Measurements from ENCODE around the gene ADGRB2.

Gene ADGRB2

DNA sequence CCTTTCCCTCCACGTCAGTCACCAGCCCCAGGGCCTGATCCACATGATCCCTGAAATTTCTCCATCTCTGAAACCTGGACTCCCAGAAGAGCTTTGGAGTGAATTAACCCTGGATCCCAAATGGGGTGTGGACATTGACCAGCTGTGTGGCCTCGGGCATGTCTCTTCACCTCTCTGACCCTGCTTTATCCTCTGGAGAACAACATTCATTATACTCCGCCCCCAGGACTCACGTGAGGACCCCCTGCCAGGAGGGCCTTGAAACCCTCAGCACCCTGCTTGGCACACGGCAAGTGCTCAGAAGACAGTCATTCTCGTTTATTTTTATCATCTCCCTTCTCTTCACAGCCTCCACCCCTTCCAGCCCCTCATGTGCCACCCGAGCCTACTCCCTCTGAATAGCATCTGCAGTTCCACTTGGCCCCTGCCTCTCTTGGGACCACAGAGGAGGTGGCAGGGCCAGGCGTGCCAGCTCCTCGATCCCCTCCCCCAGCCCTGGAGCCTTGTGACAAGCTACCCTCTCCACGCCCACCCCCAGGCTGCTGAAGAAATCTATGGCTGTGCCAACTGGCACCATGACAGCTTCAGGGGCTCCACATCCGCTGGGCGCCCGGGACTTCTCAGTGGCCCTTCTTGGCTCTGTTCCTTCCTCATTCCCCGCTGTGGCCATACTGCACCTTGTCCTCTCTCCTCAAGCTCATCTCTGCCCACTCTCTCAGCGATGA is 18.0 kb downstream of the ADGRB2 start:
- TF ChIP-seq, protein P1, sequence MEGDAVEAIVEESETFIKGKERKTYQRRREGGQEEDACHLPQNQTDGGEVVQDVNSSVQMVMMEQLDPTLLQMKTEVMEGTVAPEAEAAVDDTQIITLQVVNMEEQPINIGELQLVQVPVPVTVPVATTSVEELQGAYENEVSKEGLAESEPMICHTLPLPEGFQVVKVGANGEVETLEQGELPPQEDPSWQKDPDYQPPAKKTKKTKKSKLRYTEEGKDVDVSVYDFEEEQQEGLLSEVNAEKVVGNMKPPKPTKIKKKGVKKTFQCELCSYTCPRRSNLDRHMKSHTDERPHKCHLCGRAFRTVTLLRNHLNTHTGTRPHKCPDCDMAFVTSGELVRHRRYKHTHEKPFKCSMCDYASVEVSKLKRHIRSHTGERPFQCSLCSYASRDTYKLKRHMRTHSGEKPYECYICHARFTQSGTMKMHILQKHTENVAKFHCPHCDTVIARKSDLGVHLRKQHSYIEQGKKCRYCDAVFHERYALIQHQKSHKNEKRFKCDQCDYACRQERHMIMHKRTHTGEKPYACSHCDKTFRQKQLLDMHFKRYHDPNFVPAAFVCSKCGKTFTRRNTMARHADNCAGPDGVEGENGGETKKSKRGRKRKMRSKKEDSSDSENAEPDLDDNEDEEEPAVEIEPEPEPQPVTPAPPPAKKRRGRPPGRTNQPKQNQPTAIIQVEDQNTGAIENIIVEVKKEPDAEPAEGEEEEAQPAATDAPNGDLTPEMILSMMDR (IDR thresholded peaks at IDR 0.05) = peak; percentile 34

DNA sequence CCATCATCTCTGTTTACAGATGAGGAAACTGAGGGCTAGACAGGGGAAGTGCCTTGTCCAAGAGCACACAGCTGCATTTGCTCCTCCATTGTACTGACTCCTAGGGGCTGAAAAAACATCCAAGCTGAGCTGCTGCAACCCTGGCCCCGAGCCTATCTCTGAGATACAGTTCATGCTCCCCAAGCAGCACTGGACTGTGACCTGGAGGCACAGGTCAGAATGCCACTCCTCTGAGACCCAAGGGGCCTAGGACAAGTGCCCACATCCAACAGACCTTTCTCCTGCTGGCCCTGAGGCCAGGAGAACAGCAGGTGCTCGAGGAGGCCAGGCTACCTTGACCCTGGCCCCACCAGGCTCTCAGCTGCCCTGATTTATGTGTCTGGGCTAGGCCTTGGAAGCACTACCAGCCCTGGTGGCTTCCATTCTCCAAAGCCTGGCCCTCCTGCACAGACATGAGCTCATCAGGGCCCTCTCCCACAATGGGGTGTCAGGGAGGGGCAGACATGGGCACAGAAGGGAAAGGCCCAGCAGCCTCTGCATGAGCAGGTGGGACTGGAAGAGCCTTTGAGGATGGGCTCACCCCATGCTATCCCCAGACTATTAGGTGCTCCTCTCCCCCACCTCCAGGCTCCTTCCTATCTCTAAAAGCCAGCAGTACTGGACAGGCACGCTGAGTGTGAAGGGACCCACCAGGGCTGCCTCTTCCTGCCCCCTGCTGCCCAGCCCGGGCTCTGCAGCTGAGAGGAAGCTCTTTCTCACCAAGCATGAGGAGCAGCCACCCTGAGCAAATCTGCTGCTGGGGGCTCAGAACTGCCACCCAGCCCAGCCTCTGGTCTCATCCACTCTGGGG is 18.8 kb downstream of the ADGRB2 start:
- TF ChIP-seq, protein P1 (IDR thresholded peaks at IDR 0.05) = peak; percentile 78

DNA sequence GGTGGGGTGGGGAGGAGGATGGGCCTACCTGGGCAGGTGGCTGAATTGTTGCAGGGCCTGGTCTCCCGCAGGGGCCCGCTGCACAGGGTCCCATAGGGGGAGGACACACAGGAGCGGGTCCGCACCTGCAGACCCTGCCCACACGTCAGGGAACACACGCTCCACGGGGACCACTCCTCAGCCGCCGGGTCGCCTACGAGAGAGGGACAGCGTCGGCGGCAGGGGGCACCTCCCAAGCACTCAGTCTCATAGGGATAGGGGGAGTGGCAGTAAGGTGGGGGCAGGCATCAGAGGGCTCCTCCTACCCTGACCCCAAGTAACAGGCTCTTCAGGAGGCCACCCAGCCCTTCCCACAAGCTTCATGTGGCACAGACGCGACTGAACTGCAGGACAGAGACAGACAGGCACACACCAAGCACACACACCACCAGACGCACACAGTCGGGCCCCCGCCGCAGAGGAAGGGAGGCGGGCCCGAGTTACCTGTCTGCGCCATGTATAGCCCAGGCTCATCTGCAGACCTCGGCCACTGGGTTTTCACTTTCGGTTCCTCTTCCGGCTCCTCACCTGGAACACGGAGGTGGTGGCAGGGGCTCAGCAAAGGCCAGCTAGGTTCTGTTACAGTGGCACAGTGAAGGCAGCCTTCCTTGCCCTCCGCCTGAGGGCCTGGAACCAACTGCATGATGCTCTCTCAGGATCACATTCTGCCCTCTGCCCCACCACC is 19.8 kb downstream of the ADGRB2 start:
- TF ChIP-seq, protein P1 (IDR thresholded peaks at IDR 0.05) = no peak

DNA sequence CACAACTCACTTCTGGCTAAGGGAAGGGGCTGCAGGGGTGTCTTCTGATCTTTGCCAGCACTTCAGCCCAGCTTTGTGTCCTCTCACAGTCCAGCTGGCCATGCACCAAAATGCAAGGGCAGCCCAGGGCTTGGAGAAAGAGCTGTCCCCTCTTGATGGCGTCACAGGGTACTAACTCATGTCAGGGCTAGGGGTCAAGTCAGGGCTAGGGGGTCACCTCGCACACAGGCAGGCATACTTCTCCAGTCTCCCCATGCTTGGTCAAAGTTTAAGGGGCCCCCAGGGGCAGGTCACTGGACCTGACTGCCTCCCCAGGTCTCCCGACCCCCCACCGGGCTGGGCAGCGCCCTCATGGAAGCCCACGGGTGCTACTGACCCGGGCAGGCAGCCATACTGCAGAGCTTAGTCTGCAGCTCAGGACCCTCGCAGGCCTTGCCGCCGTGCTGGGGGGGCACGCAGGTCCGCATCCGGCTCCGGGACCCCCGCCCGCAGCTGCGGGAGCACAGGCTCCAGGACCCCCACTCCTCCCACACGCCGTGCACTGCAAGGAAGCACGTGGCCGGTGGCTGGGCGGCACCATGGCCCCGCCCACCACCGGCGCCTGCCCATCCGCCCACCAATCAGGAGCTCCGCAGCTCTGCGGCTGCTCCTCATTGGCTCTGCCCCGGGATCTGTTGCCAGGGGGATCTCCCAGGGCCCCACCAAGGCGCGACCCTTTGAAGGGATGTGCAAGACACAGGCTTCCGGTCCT is 21.5 kb downstream of the ADGRB2 start:
- TF ChIP-seq, protein P1 (IDR thresholded peaks at IDR 0.05) = no peak

DNA sequence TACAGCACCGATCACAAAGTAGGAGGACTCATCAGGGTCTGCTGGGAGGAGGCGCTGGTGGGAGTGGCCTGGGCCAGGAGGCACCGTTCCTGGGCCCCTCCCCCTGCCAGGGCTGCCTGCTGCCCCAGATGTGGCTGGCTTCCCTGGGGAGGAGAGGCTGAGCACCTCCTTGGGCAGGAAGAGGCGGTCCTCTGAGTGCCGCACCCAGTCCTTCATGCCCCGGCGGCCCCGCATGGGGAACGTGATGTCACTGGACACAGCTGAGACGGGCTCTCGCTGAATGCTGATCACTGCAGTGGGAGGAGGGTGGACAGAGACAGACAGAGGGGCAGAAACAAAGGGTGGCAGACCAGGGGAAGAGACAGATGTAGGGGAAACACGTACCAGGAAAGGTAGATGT is 24.8 kb downstream of the ADGRB2 start:
- TF ChIP-seq, protein P1 (IDR thresholded peaks at IDR 0.05) = no peak

DNA sequence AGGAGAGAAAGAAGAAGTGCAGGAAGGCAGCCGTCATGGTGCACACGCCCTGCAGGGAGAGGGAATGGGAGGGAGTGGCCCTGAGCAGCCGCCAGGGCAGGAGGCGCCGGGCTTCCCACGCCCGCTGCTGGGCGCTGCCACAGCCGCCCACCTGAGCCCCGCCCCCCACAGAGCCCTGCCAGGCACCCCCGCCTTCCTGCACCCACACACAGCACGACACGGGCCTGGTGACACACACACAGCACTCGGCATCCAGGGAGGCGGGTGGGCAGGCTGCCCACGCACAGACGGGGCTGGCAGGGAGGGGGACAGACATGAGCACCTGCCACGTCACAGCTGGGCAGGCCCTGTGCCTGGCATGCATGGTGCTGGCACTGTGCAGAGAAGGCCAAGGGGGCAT is 27.5 kb downstream of the ADGRB2 start:
- TF ChIP-seq, protein P1 (IDR thresholded peaks at IDR 0.05) = no peak

DNA sequence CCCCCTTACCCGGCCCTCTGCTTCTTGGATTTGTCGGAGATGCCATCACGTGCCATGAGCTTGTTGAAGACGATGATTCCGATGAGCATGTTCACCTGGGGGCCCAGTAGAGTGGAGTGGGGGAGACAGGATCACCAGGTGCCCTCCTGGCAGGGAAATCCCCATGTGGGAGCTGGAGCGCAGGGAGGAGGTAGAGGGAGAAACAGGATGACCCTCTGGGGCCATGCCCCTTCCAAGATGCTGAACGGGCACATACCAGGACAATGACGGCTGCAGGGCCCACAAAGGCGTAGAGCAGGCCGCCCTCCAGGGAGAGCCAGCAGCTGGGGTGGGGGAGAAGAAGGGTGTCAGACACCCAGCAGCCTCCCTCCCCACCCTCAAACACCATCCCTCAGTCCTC is 28.6 kb downstream of the ADGRB2 start:
- TF ChIP-seq, protein P1 (IDR thresholded peaks at IDR 0.05) = no peak
